ENCODE data around the gene ABCC4.
A peak's percentile ranks its signal among the peaks of the same experiment; 100 is the strongest.
"Not testable (repeated sequence)": the region's sequence is repeated elsewhere in the genome, so short reads cannot be mapped to it uniquely, and the experiment has no call there.

The ABCC4 gene

GRCh38 chr13:95298169-95298965, 2.9 kb downstream of the ABCC4 start:
- no peak for DNase-seq (ENCODE audit: low spot score)

- DNase-seq (ENCODE audit: low spot score): peak; percentile 81
These were observed 4.8 kb downstream of the ABCC4 start for GRCh38 chr13:95296326-95296925.

- DNase-seq (ENCODE audit: low spot score): no peak
These were observed 6.2 kb downstream of the ABCC4 start for GRCh38 chr13:95295026-95295425.

GRCh38 chr13:95292622-95293021, 8.6 kb downstream of the ABCC4 start:
- DNase-seq (ENCODE audit: low spot score): no peak

- not testable (repeated sequence) for DNase-seq (ENCODE audit: low spot score)
These were observed 11.3 kb downstream of the ABCC4 start for GRCh38 chr13:95289901-95290300.

GRCh38 chr13:95289020-95289444, 12.2 kb downstream of the ABCC4 start:
- no peak for DNase-seq (ENCODE audit: low spot score)

GRCh38 chr13:95284436-95284835, 16.8 kb downstream of the ABCC4 start:
- DNase-seq (ENCODE audit: low spot score): no peak

GRCh38 chr13:95279016-95279415, 22.2 kb downstream of the ABCC4 start:
- no peak for DNase-seq (ENCODE audit: low spot score)

GRCh38 chr13:95276037-95276505, 25.2 kb downstream of the ABCC4 start:
- DNase-seq (ENCODE audit: low spot score): no peak

- no peak for DNase-seq (ENCODE audit: low spot score)
These were observed 25.8 kb downstream of the ABCC4 start for GRCh38 chr13:95275322-95276036.

GRCh38 chr13:95273592-95274132, 27.6 kb downstream of the ABCC4 start:
- DNase-seq (ENCODE audit: low spot score): not testable (repeated sequence)

GRCh38 chr13:95272076-95272475, 29.2 kb downstream of the ABCC4 start:
- not testable (repeated sequence) for DNase-seq (ENCODE audit: low spot score)

GRCh38 chr13:95269756-95270155, 31.5 kb downstream of the ABCC4 start:
- DNase-seq (ENCODE audit: low spot score): no peak

- DNase-seq (ENCODE audit: low spot score): not testable (repeated sequence)
These were observed 32.7 kb downstream of the ABCC4 start for GRCh38 chr13:95268343-95269065.

GRCh38 chr13:95267662-95268342, 33.4 kb downstream of the ABCC4 start:
- DNase-seq (ENCODE audit: low spot score): no peak

- no peak for DNase-seq (ENCODE audit: low spot score)
These were observed 37.0 kb downstream of the ABCC4 start for GRCh38 chr13:95264225-95264624.

- DNase-seq (ENCODE audit: low spot score): no peak
These were observed 38.3 kb downstream of the ABCC4 start for GRCh38 chr13:95262837-95263384.

GRCh38 chr13:95261956-95262355, 39.3 kb downstream of the ABCC4 start:
- no peak for DNase-seq (ENCODE audit: low spot score)

- DNase-seq (ENCODE audit: low spot score): no peak
These were observed 41.2 kb downstream of the ABCC4 start for GRCh38 chr13:95260031-95260525.

GRCh38 chr13:95258619-95259194, 42.5 kb downstream of the ABCC4 start:
- DNase-seq (ENCODE audit: low spot score): no peak
